AML-193 (cell line): ENCODE measurements around the gene LYPD6B.

Source experiments
- DNase-seq, 2 experiments: peaks; one replicate each; lab custom pipeline; 2025; lab: John Stamatoyannopoulos, UW

Gene LYPD6B

GRCh38 chr2:149119368-149119767, 80.9 kb downstream of the LYPD6B start:
- DNase-seq, result no peak

GRCh38 chr2:149122516-149122915, 84.0 kb downstream of the LYPD6B start:
- no peak for DNase-seq

DNA sequence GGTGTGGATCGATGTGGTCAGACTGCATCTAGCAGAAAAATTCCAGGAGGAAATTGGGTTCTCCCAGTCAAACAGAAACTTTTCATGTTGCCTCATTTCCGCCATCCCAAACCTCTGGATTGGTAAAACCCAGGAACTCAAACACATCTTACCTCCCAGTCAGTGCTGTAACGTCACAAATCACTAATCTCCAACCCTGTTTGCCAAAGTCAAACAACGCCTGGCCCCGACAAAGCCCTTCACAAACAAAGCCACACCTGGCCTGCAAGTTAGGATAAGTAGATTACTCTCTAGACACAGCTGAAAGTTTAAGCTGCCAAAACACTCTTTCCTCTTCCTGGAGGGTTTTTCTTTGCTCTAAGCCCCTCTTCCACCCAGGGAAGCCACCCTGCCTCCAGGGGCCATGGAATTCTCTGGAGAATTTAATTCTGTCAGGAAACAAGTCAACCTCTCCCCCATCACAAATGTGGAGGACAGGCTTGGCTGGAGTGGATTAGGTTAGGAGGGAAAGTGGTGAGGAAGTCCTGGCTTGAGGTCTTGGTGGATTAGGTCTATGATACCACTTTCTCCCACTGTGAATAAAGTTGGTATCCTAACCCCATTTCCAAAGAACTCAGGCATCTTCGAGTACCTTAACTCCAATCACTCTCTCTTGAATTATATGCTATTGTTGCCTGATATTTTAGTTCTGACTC, 86.7 kb downstream of the LYPD6B start:
- no peak for DNase-seq

DNA sequence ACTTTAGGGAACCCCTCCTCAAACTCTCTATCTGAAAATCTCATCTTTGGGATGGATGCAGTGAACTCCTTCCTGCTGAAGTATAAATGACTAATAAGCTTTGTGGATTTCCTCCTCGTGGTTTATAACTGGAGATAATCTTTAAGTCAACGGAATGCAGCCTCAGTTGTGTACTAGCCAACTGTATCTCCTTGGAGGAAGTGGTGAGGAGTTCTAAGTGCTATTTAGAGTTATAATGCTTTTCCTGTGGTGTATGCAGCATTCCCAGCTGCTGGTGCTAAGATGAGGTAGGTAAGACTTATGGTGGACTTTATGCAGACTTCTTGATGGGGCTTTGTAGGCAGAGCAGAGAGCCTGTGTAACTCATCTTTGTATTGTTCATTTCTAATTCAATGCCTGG, 90.9 kb downstream of the LYPD6B start:
- no peak for DNase-seq

DNA sequence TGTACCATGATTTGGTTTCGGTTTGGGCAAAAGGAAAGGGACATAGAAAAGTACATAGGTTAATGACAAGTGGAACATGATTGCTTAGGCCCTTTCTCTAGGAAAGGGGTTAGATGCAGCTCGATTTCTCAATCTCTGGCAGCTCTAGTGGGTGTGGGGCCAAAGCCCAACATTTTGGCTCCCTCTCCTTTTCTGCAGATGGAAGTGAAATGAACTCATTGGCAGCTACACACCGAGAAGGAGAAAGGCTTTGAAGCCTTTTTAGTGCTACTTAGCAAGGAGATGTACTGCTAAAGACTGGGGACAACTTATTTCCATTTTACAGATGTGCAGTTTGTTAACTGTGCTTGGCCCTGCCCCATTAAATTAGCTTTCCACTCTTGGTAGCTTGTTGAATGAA, 93.8 kb downstream of the LYPD6B start:
- DNase-seq, result no peak

DNA sequence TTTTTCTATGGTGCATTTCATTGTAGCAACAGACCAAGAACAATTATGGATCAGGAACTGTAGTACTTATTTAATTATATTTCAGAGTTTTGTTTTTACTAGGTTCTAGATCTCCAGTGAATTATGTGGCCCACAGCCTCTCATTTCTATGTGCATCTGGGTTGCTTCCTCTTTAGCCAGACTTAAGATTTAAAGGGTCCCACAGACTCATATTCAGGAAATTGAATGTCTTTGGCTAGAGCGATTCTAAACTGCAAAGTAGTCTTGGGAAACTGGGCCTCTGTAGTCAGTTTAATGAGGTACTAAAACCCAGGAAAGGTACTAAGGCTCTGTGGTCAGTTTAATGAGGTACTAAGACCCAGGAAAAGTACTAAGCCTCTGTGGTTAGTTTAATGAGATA, 94.4 kb downstream of the LYPD6B start:
- no peak for DNase-seq

DNA sequence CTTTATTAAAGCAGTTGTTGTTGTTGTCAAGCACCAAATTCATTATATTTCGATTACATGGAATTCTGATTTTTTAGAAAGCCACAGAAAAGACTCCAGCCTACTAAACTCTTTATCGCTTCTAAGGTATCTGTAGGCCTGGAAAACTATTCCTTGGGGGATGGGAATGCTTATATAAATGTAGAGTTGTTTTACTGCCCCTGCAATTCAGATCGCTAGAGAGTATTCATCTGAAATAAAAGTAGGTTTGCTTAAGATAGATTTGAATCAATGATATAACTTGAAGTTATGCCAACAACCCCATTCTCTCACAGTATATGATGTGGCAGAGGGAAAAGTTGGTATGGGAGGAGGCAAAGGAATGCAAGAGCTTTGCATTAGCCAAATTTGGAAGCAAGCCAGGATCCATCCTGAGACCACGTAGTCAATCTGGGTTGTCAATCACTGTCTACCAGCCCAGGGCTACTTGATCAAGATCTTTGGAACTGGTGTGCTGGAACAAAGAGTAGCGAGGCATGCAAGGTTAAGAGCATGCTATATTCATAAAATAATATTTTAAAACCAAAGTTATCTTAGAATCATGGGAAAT, 95.9 kb downstream of the LYPD6B start:
- DNase-seq, result no peak

- no peak for DNase-seq
Measured at GRCh38 chr2:149136111-149136510, 97.6 kb downstream of the LYPD6B start.

- no peak for DNase-seq
Measured at GRCh38 chr2:149141046-149141445, 102.5 kb downstream of the LYPD6B start.

- no peak for DNase-seq
Measured at GRCh38 chr2:149143734-149144133, 105.2 kb downstream of the LYPD6B start.

GRCh38 chr2:149145314-149146295, 107.1 kb downstream of the LYPD6B start:
- DNase-seq, result no peak

DNA sequence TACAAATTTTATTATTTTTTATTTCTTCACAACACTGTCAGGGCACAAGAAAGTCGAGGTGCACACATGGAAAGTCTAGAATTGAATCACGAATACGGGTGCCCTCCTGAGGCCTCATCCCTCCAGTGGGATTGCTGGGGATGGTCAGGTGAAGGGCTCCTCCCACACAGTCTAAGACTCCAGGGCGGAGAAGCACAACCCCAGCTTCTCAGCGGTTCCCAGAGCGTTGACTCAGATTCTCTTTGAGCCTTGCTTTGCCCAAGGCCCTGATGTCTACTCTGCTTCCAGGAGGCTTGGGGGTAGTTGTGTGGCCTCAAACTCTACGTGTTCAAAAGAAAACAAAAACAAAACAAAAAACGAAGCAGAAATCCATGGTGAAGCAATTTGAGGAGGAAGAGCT, 108.4 kb downstream of the LYPD6B start:
- no peak for DNase-seq

- DNase-seq, result no peak
Measured at GRCh38 chr2:149148194-149149006, 109.9 kb downstream of the LYPD6B start.

- no peak for DNase-seq
Measured at GRCh38 chr2:149149007-149149297, 110.5 kb downstream of the LYPD6B start.

- DNase-seq, result peak; percentile 89 to 91
Measured at GRCh38 chr2:149152469-149152953, 114.0 kb downstream of the LYPD6B start.

DNA sequence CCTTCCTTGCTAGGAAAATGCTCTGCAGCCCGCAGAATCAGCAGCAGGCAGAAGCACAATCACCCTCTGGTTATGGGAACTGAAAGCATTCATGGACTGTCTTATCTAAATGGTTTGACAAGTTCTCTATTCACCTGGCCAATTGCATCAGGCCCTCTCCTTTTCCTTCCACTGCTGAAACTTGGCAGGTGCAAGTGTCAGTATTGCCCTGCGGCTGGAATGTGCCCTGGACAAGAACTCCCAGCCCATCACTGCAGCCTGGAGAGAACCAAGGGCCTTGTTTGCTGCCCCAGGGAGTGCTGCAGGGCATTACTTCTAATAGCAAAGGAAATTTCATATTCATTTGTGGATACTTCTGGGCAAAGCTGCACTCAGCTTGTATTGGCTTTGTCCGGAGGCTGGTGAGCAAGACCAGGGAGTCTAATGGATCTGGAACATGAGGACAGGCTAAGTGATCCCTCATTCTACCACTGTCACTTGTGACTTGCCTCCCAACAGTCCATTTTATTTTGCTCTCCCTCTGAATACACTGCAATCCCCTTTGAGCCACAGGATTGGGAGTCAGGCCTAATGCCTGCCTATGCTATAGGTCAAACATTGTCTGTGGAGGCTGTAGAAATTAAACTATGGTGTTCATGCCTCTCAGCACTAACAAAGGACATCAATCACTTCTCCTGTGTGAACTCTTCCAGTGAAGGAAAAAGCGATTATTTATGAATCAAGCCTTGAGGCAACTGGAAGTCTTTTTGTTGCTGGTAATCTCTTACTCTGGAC, 116.9 kb downstream of the LYPD6B start:
- no peak for DNase-seq

GRCh38 chr2:149155988-149156387, 117.5 kb downstream of the LYPD6B start:
- no peak for DNase-seq

- DNase-seq, result no peak
Measured at GRCh38 chr2:149156971-149157740, 118.7 kb downstream of the LYPD6B start.

DNA sequence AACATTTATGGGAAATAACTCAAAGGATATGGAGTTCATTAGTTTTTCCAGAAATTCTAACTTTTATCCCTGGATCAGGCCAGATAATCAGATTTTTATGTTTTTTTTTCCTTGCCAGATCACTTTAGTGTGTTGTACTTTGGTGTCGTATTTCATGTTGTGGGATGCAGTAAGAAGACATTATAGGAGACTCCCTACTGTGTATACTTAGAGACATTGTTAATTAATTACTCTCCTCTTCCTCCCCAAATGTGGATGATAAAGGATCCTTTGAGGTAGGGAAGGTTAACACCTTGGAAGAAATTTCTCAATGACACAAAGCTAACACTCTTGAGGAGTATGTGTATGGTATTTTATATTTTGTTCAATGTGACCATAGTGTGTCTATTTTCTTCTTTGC, 120.5 kb downstream of the LYPD6B start:
- DNase-seq, result no peak

DNA sequence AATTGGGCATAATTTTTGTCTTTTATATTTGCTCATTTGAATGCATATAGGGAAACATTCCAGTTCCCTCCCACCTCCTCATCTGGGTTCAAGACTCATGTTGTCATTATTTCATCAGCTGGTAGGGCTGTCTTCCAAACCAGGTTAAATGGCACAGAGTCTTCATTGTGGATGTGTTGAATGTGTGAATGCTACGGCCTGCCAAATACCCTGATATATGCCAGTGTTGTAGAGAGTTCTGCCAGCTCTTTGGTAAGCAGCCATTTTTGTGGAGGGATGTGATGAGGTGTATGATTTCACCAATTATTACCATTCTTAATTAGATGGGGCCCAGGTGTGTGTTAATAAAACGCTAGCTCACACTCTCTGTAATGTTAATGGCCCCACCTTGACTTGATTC, 121.7 kb downstream of the LYPD6B start:
- DNase-seq, result no peak
